ENCODE measurements around the gene STAT5B. TPM values are rescaled to one million over a fixed set of nuclear protein-coding genes. Genes with fewer than 3 reads are reported as not detected.
A peak's percentile ranks its signal among the peaks of the same experiment; 100 is the strongest.

The STAT5B gene
- total RNA-seq, 1 donor from 2014 or later, result 46.8 TPM

DNA sequence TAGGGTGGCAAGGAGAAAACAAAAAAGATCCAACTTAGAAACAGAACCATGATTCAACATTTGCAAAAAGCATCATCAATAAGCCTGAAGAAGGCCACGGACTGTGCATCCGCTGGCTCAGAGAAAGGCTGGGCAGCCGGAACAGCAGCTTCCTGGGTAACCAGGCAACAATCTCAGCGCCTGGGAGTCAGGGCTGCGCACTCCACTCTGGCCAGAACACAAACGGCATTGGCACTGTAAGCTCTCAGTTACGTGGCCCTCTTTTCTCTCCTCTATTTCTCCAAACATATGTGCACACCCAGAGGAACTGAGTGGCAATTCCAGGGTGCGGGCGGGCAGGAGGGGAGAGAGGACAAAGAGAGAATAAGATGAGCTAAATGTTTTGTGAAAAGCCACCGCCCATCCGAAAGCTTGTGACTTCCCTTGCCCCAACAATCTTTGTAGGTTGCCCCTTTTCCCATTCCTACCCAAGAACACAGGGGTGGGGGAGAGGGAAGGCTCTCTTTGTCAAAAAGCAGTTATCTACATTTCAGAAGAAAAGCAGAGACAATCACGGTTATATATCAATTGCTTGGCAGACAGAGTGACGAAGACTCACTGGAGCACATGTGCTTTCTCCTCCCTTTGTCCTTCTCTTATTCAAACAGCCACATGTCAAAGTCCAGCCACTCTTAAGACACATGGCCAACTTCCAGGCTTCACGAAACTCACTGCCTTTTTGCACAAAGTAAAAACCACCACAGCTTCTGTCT is 75.3 kb downstream of the STAT5B start:
- Mint-ChIP-seq H3K4me3 (ENCODE audit: low read depth) (no peak overlapping the region), H3K36me3 (ENCODE audit: insufficient read depth) (peaks cover 13% of the 10 kb centered on the region), H3K27me3 (no peaks in the 10 kb centered on the region), H3K27ac (peak overlapping the region; percentile 84), H3K4me1 (ENCODE audit: low read depth) (peaks cover 12% of the 10 kb centered on the region), H3K9me3 (ENCODE audit: low read depth) (no peaks in the 10 kb centered on the region)
- DNase-seq (ENCODE audit: low spot score, unreplicated experiment), result no peak
- TF ChIP-seq, protein P1, sequence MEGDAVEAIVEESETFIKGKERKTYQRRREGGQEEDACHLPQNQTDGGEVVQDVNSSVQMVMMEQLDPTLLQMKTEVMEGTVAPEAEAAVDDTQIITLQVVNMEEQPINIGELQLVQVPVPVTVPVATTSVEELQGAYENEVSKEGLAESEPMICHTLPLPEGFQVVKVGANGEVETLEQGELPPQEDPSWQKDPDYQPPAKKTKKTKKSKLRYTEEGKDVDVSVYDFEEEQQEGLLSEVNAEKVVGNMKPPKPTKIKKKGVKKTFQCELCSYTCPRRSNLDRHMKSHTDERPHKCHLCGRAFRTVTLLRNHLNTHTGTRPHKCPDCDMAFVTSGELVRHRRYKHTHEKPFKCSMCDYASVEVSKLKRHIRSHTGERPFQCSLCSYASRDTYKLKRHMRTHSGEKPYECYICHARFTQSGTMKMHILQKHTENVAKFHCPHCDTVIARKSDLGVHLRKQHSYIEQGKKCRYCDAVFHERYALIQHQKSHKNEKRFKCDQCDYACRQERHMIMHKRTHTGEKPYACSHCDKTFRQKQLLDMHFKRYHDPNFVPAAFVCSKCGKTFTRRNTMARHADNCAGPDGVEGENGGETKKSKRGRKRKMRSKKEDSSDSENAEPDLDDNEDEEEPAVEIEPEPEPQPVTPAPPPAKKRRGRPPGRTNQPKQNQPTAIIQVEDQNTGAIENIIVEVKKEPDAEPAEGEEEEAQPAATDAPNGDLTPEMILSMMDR (IDR thresholded peaks at IDR 0.05; ENCODE audit: unreplicated experiment), result no peak

GRCh38 chr17:42199416-42200011 is 76.7 kb downstream of the STAT5B start:
- no peaks in the 10 kb centered on the region for H3K9me3 Mint-ChIP-seq (ENCODE audit: low read depth)
- TF ChIP-seq, protein P1 (IDR thresholded peaks at IDR 0.05; ENCODE audit: unreplicated experiment), result no peak
- no peak overlapping the region for H3K4me3 Mint-ChIP-seq (ENCODE audit: low read depth)
- DNase-seq (ENCODE audit: low spot score, unreplicated experiment), result no peak
- peaks cover 11% of the 10 kb centered on the region for H3K36me3 Mint-ChIP-seq (ENCODE audit: insufficient read depth)
- no peak overlapping the region for H3K27ac Mint-ChIP-seq
- H3K27me3 Mint-ChIP-seq, result no peaks in the 10 kb centered on the region
- peaks cover 12% of the 10 kb centered on the region for H3K4me1 Mint-ChIP-seq (ENCODE audit: low read depth)

- Mint-ChIP-seq H3K27ac (no peak overlapping the region), H3K27me3 (no peaks in the 10 kb centered on the region), H3K36me3 (ENCODE audit: insufficient read depth) (peaks cover 10% of the 10 kb centered on the region), H3K4me1 (ENCODE audit: low read depth) (peaks cover 14% of the 10 kb centered on the region), H3K9me3 (ENCODE audit: low read depth) (no peaks in the 10 kb centered on the region), H3K4me3 (ENCODE audit: low read depth) (no peak overlapping the region)
- TF ChIP-seq, protein P1 (IDR thresholded peaks at IDR 0.05; ENCODE audit: unreplicated experiment), result no peak
- no peak for DNase-seq (ENCODE audit: low spot score, unreplicated experiment)
Measured at GRCh38 chr17:42198897-42199296, 77.3 kb downstream of the STAT5B start.

- Mint-ChIP-seq H3K9me3 (ENCODE audit: low read depth) (no peaks in the 10 kb centered on the region), H3K4me1 (ENCODE audit: low read depth) (peaks cover 14% of the 10 kb centered on the region), H3K27ac (no peak overlapping the region), H3K27me3 (no peaks in the 10 kb centered on the region), H3K4me3 (ENCODE audit: low read depth) (no peak overlapping the region), H3K36me3 (ENCODE audit: insufficient read depth) (peaks cover 4% of the 10 kb centered on the region)
- no peak for DNase-seq (ENCODE audit: low spot score, unreplicated experiment)
- TF ChIP-seq, protein P1 (IDR thresholded peaks at IDR 0.05; ENCODE audit: unreplicated experiment), result no peak
Measured at GRCh38 chr17:42197564-42198156, 78.5 kb downstream of the STAT5B start.

- no peaks in the 10 kb centered on the region for H3K9me3 Mint-ChIP-seq (ENCODE audit: low read depth)
- H3K4me3 Mint-ChIP-seq (ENCODE audit: low read depth), result peak within 1 kb of the TSS; percentile 76
- H3K4me1 Mint-ChIP-seq (ENCODE audit: low read depth), result peaks cover 2% of the 10 kb centered on the region
- H3K36me3 Mint-ChIP-seq (ENCODE audit: insufficient read depth), result no peaks in the 10 kb centered on the region
- peak within 1 kb of the TSS; percentile 25 for H3K27ac Mint-ChIP-seq
- DNase-seq (ENCODE audit: low spot score, unreplicated experiment), result no peak
- TF ChIP-seq, protein P1 (IDR thresholded peaks at IDR 0.05; ENCODE audit: unreplicated experiment), result no peak
- H3K27me3 Mint-ChIP-seq, result no peaks in the 10 kb centered on the region
Measured at GRCh38 chr17:42193969-42194899, 82.0 kb downstream of the STAT5B start, which contains the start of gene GHDC. TSS of gene GHDC (minus strand) at chr17:42194494. CDS start at chr17:42193581, 913 bp downstream.

All from progenitor cell of endocrine pancreas (in vitro differentiated cells).